HG03565 (cell line): ENCODE results near the gene FUNDC2.
A peak's percentile ranks its signal among the peaks of the same experiment; 100 is the strongest.

ENCODE experiments used
- ATAC-seq: cut with Tn5 transposase; IDR thresholded peaks from one replicate; pipeline ENCODE4 v1.9.1; 2021; ENCODE audit warnings: mild to moderate bottlenecking, moderate library complexity; ENCODE audit not compliant: unreplicated experiment

FUNDC2 gene

GRCh38 chrX:155069414-155069813, 42.8 kb downstream of the FUNDC2 start:
- ATAC-seq, result no peak

DNA sequence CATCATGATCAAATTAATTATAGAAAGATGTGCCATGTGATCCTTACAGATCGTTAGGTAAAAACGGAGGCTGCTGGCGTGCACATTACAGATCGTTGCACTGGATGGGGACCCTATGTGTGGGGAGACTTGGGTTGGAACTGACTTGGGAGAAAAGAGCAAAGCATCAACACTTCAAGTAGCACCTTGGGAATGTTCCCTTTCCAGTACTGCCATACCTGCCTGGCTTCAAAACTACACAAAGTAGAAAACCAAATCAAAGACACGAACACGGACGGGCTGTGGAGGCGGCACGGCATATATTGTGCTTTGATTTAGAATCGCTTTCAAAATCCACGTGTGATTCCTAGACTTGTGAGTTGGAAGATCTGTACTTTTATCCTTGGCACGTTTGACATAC, 43.4 kb downstream of the FUNDC2 start:
- no peak for ATAC-seq

- ATAC-seq, result peak; percentile 9
These were observed 44.0 kb downstream of the FUNDC2 start for GRCh38 chrX:155070663-155070974.

GRCh38 chrX:155070975-155071693, 44.5 kb downstream of the FUNDC2 start, which contains the start of the genes BRCC3, CMC4 and MTCP1:
TSS of gene BRCC3 (plus strand) at chrX:155071508. CDS start at chrX:155071528, 20 bp downstream.
TSS of gene CMC4 (minus strand) at chrX:155071136. CDS start at chrX:155064023, 7,113 bp downstream.
TSS of gene MTCP1 (minus strand) at chrX:155071136. CDS start at chrX:155066010, 5,126 bp downstream.
- peak; percentile 76 for ATAC-seq

GRCh38 chrX:155071694-155072280, 45.1 kb downstream of the FUNDC2 start:
- no peak for ATAC-seq

DNA sequence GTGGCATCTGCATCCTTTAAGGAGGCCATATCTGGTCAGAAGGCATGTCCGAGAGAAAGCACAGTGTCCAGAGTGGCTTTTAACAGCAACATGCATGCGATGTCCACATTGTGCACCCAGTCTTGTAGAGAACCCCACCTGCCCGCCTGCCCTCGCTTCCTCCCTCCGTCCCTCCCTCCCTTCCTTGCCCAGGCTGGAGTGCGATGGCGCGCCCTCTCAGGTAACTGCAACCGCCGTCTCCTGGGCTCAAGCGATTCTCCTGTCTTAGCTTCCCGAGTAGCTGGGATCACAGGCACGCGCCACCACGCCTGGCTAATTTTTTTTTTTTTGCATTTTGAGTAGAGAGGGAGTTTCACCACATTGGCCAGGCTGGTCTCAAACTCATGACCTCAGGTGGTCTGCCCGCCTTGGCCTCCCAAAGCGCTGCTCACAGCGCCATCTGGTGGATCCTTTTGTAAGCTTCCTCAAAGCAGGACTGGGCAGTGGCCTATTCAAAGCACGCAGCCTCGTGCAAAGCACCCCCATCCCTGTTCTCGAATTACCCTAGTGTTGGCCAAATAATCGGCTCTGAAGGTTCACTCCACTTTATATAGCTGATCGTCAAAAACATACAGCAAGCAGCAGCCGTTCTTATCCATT, 59.7 kb downstream of the FUNDC2 start:
- no peak for ATAC-seq

DNA sequence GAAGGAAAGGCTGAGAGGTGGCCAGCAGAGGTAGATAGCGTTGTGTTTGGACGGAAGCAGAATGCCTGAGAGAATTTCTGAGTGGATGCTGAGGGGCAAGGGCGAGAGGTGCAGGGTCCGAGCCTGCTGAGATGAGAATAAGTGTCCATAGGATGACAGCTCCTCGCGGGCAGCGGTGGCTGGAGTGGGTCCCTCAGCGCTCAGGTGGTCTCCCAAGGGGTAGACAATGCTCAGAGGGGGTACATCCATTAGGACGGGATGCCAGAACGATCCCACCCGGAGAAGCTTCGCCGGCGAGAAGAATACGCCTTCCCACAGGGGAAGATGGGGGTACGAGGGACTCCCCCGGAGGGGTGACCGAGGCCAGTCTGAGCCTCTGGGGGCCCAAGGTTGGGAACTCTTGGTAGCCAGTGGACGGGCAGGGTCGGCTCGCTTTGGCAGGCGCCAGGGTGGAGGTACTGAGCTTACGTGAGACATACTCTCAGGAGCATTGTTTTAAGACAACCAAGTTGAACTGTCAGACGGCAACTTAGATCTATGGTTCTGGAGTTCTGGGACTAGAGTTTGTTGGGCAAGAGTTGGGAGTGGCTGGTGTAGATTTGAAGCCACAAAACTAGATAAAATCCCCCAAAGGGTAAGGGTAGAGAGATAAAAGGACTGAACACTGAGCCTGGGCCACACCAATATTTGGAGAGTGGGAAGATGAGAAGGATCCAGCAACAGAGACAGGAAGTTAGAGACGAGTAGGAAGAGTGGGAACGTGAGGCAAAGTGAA, 60.5 kb downstream of the FUNDC2 start:
- no peak for ATAC-seq

- no peak for ATAC-seq
These were observed 67.9 kb downstream of the FUNDC2 start for GRCh38 chrX:155094468-155095061.

- no peak for ATAC-seq
These were observed 79.3 kb downstream of the FUNDC2 start for GRCh38 chrX:155105919-155106318.

DNA sequence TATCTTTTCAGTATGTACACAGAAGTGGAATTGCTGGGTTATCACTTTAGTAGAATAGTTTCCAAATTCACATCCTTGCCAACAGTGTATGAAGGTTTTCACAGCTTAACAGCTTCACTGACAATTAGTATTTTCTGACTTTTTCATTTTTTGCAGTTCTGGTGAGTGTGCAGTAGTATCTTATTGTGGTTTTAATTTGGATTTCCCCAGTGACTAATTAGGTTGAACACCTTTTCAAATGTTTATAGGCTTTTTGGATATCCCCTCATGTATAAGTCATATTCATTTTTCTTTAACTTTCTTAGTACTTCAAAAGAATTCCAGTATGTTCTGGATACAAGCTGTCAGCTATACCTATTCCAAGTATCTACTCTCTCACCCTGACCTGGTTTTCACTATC, 81.8 kb downstream of the FUNDC2 start:
- ATAC-seq, result no peak
